NCI-H226 (cell line): Measurements from ENCODE around the gene ZFYVE28.
"Not testable (repeated sequence)": the region's sequence is repeated elsewhere in the genome, so short reads cannot be mapped to it uniquely, and the experiment has no call there.

ENCODE experiments used
- DNase-seq: peaks from one replicate; pipeline ENCODE4 v3.0.0-alpha.2; 2015

Gene ZFYVE28

GRCh38 chr4:2283199-2283711 lies 135.2 kb downstream of the ZFYVE28 start:
- no peak for DNase-seq

- DNase-seq = no peak
Observed at GRCh38 chr4:2281575-2282343, 136.7 kb downstream of the ZFYVE28 start.

- DNase-seq = no peak
Observed at GRCh38 chr4:2280531-2281300, 137.7 kb downstream of the ZFYVE28 start.

- DNase-seq = no peak
Observed at GRCh38 chr4:2277956-2278355, 140.5 kb downstream of the ZFYVE28 start.

- no peak for DNase-seq
Observed at GRCh38 chr4:2276581-2277325, 141.7 kb downstream of the ZFYVE28 start.

- no peak for DNase-seq
Observed at GRCh38 chr4:2275546-2276251, 142.7 kb downstream of the ZFYVE28 start.

- not testable (repeated sequence) for DNase-seq
Observed at GRCh38 chr4:2275044-2275397, 143.4 kb downstream of the ZFYVE28 start.

- no peak for DNase-seq
Observed at GRCh38 chr4:2274320-2275043, 144.0 kb downstream of the ZFYVE28 start.

GRCh38 chr4:2273657-2274319 lies 144.7 kb downstream of the ZFYVE28 start:
- DNase-seq = no peak

- no peak for DNase-seq
Observed at GRCh38 chr4:2273221-2273620, 145.2 kb downstream of the ZFYVE28 start.

GRCh38 chr4:2272828-2273120 lies 145.7 kb downstream of the ZFYVE28 start:
- no peak for DNase-seq

GRCh38 chr4:2272026-2272827 lies 146.2 kb downstream of the ZFYVE28 start:
- no peak for DNase-seq

GRCh38 chr4:2271279-2272025 lies 147.0 kb downstream of the ZFYVE28 start:
- DNase-seq = no peak

GRCh38 chr4:2270341-2271165 lies 147.9 kb downstream of the ZFYVE28 start:
- DNase-seq = no peak

- no peak for DNase-seq
Observed at GRCh38 chr4:2269618-2270163, 148.8 kb downstream of the ZFYVE28 start.

GRCh38 chr4:2269206-2269531 lies 149.3 kb downstream of the ZFYVE28 start:
- no peak for DNase-seq

GRCh38 chr4:2268357-2269205 lies 149.9 kb downstream of the ZFYVE28 start:
- no peak for DNase-seq

GRCh38 chr4:2267841-2268240 lies 150.6 kb downstream of the ZFYVE28 start:
- DNase-seq = no peak
